ENCODE results near the gene DENR. TPM values are rescaled to one million over a fixed set of nuclear protein-coding genes. Genes with fewer than 3 reads are reported as not detected.
"Not testable (repeated sequence)": the region's sequence is repeated elsewhere in the genome, so short reads cannot be mapped to it uniquely, and the experiment has no call there.

Gene DENR
- total RNA-seq, 1 donor from 2014 or later, result 28.1 TPM

GRCh38 chr12:122732170-122732569 is 20.5 kb upstream of the DENR start:
- intact Hi-C loops (cut with DNase I), result no loop called here
- DNase-seq (ENCODE audit: missing footprints) (no peak), ATAC-seq (no peak)

GRCh38 chr12:122732611-122733010 is 20.0 kb upstream of the DENR start:
- ATAC-seq (no peak), DNase-seq (ENCODE audit: missing footprints) (no peak)
- intact Hi-C loops (cut with DNase I), result no loop called here

- ATAC-seq, result no peak
- no peak for DNase-seq (ENCODE audit: missing footprints)
- intact Hi-C loops (cut with DNase I), result no loop called here
Observed at GRCh38 chr12:122738571-122738970, 14.1 kb upstream of the DENR start.

GRCh38 chr12:122740351-122740750 is 12.3 kb upstream of the DENR start:
- ATAC-seq (no peak), DNase-seq (ENCODE audit: missing footprints) (no peak)
- intact Hi-C loops (cut with DNase I), result no loop called here

- no peak for ATAC-seq
- peak; percentile 75 for DNase-seq (ENCODE audit: missing footprints)
- intact Hi-C loops (cut with DNase I), result no loop called here
Observed at GRCh38 chr12:122743895-122744525, 8.6 kb upstream of the DENR start.

GRCh38 chr12:122747224-122748135 is 5.1 kb upstream of the DENR start:
- intact Hi-C loops (cut with DNase I), result no loop called here
- no peak for DNase-seq (ENCODE audit: missing footprints)
- ATAC-seq, result no peak

- intact Hi-C loops (cut with DNase I), result no loop called here
- ATAC-seq (no peak), DNase-seq (ENCODE audit: missing footprints) (no peak)
Observed at GRCh38 chr12:122749569-122750332, 2.9 kb upstream of the DENR start.

GRCh38 chr12:122750781-122751515 is 1.7 kb upstream of the DENR start:
- DNase-seq (ENCODE audit: missing footprints); ATAC-seq; intact Hi-C loops (cut with DNase I): not testable (repeated sequence)

- intact Hi-C loops (cut with DNase I), result loop anchor here (2.0 kb wide), 1 partner anchor 226 kb away; the partner anchor contains the start of genes KNTC1 and RSRC2
- DNase-seq (ENCODE audit: missing footprints), result no peak
- no peak for ATAC-seq
Observed at GRCh38 chr12:122753319-122753650, 661 bp downstream of the DENR start.

- intact Hi-C loops (cut with DNase I), result no loop called here
- ATAC-seq (no peak), DNase-seq (ENCODE audit: missing footprints) (no peak)
Observed at GRCh38 chr12:122754790-122755189, 2.2 kb downstream of the DENR start.

- intact Hi-C loops (cut with DNase I), result no loop called here
Observed at GRCh38 chr12:122757568-122757967, 4.9 kb downstream of the DENR start.

GRCh38 chr12:122785503-122785902 is 32.9 kb downstream of the DENR start:
- intact Hi-C loops (cut with DNase I), result no loop called here
- ATAC-seq (no peak), DNase-seq (ENCODE audit: missing footprints) (no peak)

More at GRCh38 chr12:122757568-122757967, 4.9 kb downstream of the DENR start:
- ATAC-seq (no peak), DNase-seq (ENCODE audit: missing footprints) (no peak)

GRCh38 chr12:122788387-122788786 is 35.8 kb downstream of the DENR start:
- intact Hi-C loops (cut with DNase I), result no loop called here
- DNase-seq (ENCODE audit: missing footprints) (no peak), ATAC-seq (no peak)

GRCh38 chr12:122789637-122790036 is 37.0 kb downstream of the DENR start:
- intact Hi-C loops (cut with DNase I), result loop anchor here (5.0 kb wide), 1 partner anchor 43 kb away; no protein-coding TSS in a partner anchor
- ATAC-seq, result no peak
- no peak for DNase-seq (ENCODE audit: missing footprints)

- intact Hi-C loops (cut with DNase I), result loop anchor here (5.0 kb wide), 1 partner anchor 42 kb away; no protein-coding TSS in a partner anchor
- ATAC-seq (no peak), DNase-seq (ENCODE audit: missing footprints) (no peak)
Observed at GRCh38 chr12:122790393-122791075, 37.9 kb downstream of the DENR start.

GRCh38 chr12:122793685-122794106 is 41.1 kb downstream of the DENR start:
- ATAC-seq (no peak), DNase-seq (ENCODE audit: missing footprints) (no peak)
- intact Hi-C loops (cut with DNase I), result loop anchor here (1.0 to 5.0 kb wide), 2 partner anchors 39 to 159 kb away; no protein-coding TSS in a partner anchor

- ATAC-seq, result no peak
- intact Hi-C loops (cut with DNase I), result no loop called here
- DNase-seq (ENCODE audit: missing footprints), result no peak
Observed at GRCh38 chr12:122795807-122796206, 43.2 kb downstream of the DENR start.

- DNase-seq (ENCODE audit: missing footprints) (no peak), ATAC-seq (no peak)
- intact Hi-C loops (cut with DNase I), result no loop called here
Observed at GRCh38 chr12:122799641-122800243, 47.1 kb downstream of the DENR start.
